IPS DF 6.9 (cell line): ENCODE data around the gene METTL13.

Experiments
- DNase-seq: peaks from one replicate; pipeline ENCODE4 v3.0.0-alpha.2; 2013; ENCODE audit warnings: low read depth, low spot score
- H3K27ac ChIP-seq: one replicate; pipeline ENCODE4 v1.5.1; 2013; ENCODE audit warnings: low read length, control low read depth
- H3K27me3 ChIP-seq: 2 replicates; pipeline ENCODE4 v1.6.1; 2013; ENCODE audit warnings: mild to moderate bottlenecking, low read length; ENCODE audit not compliant: control insufficient read depth, insufficient read depth
- H3K36me3 ChIP-seq: 2 replicates; pipeline ENCODE4 v1.6.1; 2013; ENCODE audit warnings: low read length; ENCODE audit not compliant: control insufficient read depth, insufficient read depth
- H3K4me1 ChIP-seq: 2 replicates; pipeline ENCODE4 v1.6.1; 2013; ENCODE audit warnings: low read length; ENCODE audit not compliant: control insufficient read depth, insufficient read depth
- H3K4me3 ChIP-seq: 2 replicates; pipeline ENCODE4 v1.5.1; 2013; ENCODE audit warnings: mild to moderate bottlenecking, low read length
- H3K9me3 ChIP-seq: 2 replicates; pipeline ENCODE4 v1.6.1; 2013; ENCODE audit warnings: low read length, inconsistent platforms; ENCODE audit not compliant: control insufficient read depth, insufficient read depth
- WGBS: extraction: QIAGEN DNeasy Blood & Tissue Kit; methylation state at CpG from one replicate; pipeline ENCODE4 v1.1.7; 2013; ENCODE audit warnings: mixed read lengths, missing lambda C conversion rate; ENCODE audit not compliant: insufficient read length, insufficient coverage; 5-methylcytosine and 5-hydroxymethylcytosine counted together

The METTL13 gene, protein sequence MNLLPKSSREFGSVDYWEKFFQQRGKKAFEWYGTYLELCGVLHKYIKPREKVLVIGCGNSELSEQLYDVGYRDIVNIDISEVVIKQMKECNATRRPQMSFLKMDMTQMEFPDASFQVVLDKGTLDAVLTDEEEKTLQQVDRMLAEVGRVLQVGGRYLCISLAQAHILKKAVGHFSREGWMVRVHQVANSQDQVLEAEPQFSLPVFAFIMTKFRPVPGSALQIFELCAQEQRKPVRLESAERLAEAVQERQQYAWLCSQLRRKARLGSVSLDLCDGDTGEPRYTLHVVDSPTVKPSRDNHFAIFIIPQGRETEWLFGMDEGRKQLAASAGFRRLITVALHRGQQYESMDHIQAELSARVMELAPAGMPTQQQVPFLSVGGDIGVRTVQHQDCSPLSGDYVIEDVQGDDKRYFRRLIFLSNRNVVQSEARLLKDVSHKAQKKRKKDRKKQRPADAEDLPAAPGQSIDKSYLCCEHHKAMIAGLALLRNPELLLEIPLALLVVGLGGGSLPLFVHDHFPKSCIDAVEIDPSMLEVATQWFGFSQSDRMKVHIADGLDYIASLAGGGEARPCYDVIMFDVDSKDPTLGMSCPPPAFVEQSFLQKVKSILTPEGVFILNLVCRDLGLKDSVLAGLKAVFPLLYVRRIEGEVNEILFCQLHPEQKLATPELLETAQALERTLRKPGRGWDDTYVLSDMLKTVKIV

GRCh38 chr1:171781176-171781875 lies at the start of gene METTL13:
METTL13 (plus strand) TSS chr1:171781660; CDS start chr1:171781968, 308 bp downstream.
- peak within 1 kb of the TSS; percentile 62 for H3K4me3 ChIP-seq
- H3K4me1 ChIP-seq, result no peaks in the 10 kb centered on the region; the same call in 1 of the 2 replicates
- no peaks in the 10 kb centered on the region for H3K9me3 ChIP-seq
- no peak within 1 kb of the TSS for H3K27ac ChIP-seq
- peak; percentile 98 for DNase-seq
- H3K36me3 ChIP-seq, result peaks cover 16% of the 10 kb centered on the region
- H3K27me3 ChIP-seq, result no peaks in the 10 kb centered on the region
- WGBS, result no CpG with 5 or more reads among the region's 57 CpGs

DNA sequence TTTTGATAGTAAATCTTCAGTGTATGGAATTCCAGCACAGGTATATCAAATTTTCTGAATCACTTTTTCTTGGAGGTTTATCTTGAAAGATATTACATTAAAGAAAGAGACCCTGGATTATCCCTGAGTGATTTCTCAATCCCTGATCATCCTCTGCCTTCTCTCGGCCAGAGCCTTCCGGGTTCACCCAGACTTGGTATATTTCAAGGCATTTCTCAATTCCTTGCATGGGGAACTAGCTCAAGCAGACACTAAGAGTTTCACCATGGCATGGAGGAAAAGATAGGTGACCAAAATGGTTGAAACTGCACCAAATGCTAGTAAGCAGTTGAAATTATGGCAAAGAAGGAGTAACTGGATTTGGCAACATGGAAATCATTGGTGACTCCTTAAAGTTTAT lies 45.3 kb upstream of the METTL13 start:
- H3K27ac ChIP-seq, result no peak overlapping the region
- no peaks in the 10 kb centered on the region for H3K36me3 ChIP-seq
- H3K9me3 ChIP-seq, result no peaks in the 10 kb centered on the region
- WGBS, result no CpG with 5 or more reads among the region's 2 CpGs
- H3K4me1 ChIP-seq, result no peaks in the 10 kb centered on the region
- no peaks in the 10 kb centered on the region for H3K27me3 ChIP-seq
- DNase-seq, result no peak
- no peak overlapping the region for H3K4me3 ChIP-seq

- no peak overlapping the region for H3K27ac ChIP-seq
- H3K4me3 ChIP-seq, result no peak overlapping the region
- no CpG with 5 or more reads among the region's 2 CpGs for WGBS
These were observed 42.5 kb upstream of the METTL13 start for GRCh38 chr1:171738911-171739310.

DNA sequence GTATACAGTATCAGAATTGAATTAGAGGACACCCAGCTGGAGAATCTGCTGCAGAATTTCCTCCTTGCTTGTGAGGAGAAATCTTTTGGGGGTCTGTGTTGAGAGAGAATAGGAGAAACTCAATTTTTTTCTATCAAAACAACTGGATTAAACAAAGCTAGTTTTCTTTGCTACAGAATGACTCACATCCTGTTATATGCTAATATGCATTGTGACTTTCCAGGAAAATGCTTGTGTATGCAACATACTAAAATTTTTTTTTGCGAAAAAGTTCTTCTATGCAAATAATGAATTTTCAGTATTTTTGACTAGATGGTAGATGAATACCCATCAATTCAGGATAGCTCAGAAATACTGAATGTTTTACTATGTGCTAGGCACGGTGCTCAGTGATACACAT lies 41.8 kb upstream of the METTL13 start:
- Histone ChIP-seq H3K4me1 (no peaks in the 10 kb centered on the region), H3K27ac (no peak overlapping the region), H3K4me3 (no peak overlapping the region), H3K9me3 (no peaks in the 10 kb centered on the region), H3K36me3 (no peaks in the 10 kb centered on the region), H3K27me3 (no peaks in the 10 kb centered on the region)
- WGBS, result no CpG with 5 or more reads among the region's 2 CpGs
- no peak for DNase-seq

More at GRCh38 chr1:171738911-171739310, 42.5 kb upstream of the METTL13 start:
- H3K27me3 ChIP-seq, result no peaks in the 10 kb centered on the region
- H3K4me1 ChIP-seq, result no peaks in the 10 kb centered on the region
- no peak for DNase-seq
- no peaks in the 10 kb centered on the region for H3K36me3 ChIP-seq
- H3K9me3 ChIP-seq, result no peaks in the 10 kb centered on the region

DNA sequence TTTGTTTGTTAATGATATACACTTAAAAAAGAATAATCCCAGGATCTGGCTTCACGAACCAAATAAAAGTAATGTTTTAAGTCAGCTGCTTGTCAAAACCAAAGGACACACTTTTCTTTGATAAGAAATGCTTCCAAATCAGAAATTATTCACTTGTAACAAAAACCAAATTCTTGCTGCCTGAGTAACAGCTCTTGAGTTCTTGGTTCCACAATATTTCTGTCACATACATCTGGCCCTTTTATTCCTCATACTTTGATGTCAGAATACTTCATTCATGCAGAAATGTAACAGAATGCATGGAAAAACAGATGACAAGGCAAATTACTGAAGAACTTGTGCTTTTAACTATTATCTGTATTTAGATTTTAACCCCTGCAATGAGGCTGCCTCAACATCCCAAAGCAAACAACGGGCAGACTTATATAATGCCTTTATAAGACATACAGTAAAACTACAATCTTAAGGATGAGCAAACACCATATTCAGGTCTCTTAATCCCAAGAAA lies 41.0 kb upstream of the METTL13 start:
- Histone ChIP-seq H3K9me3 (no peaks in the 10 kb centered on the region), H3K27me3 (no peaks in the 10 kb centered on the region), H3K27ac (no peak overlapping the region), H3K4me3 (no peak overlapping the region), H3K4me1 (no peaks in the 10 kb centered on the region), H3K36me3 (no peaks in the 10 kb centered on the region)
- no peak for DNase-seq
- no CpG with 5 or more reads among the region's 2 CpGs for WGBS

GRCh38 chr1:171740987-171741871 lies 40.2 kb upstream of the METTL13 start:
- no peaks in the 10 kb centered on the region for H3K27me3 ChIP-seq
- H3K36me3 ChIP-seq, result no peaks in the 10 kb centered on the region
- no peak overlapping the region for H3K27ac ChIP-seq
- H3K4me1 ChIP-seq, result no peaks in the 10 kb centered on the region
- H3K4me3 ChIP-seq, result peak overlapping the region; percentile 77; the same call in 1 of the 2 replicates
- no peaks in the 10 kb centered on the region for H3K9me3 ChIP-seq
- no CpG with 5 or more reads among the region's 28 CpGs for WGBS
- no peak for DNase-seq

DNA sequence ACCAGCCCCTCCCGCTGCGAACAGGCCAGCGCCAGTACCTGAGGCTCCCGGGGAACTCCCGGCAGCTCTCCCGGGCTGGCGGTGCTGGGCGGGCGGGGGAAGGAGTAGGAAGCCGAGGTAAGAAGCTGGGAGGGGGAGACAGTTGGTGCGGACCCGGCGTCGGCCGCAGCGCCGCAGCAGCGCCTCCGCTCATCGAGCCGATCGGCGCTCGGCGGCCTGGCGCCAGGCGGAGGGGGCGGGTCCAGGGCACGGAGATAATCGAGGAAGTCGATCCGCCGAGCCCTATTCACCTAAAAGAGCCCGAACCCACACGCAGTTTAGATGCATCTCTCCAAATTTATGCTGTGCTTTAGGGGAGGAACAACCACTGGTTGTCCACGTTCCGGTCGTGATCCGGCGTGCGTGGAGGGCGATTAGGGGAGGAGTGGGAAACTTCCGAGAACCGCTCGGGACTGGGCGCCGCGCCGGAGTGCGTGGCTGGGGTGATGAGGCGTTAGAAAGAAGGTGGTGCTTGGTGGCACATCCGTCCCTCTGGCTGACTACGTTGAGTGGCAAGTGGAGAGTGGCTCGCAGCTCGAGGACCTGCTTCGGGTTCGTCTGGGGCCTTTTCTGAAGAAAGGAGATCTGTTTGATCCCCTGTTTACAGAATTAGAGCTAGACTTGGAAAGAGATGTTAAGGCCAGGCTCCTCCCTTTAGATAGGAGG lies 39.4 kb upstream of the METTL13 start, which contains the start of gene VAMP4:
VAMP4 (minus strand) TSS at position 194 of the 705 bp plus-strand sequence. CDS start 3,651 bp downstream, outside the sequence.
- Histone ChIP-seq H3K36me3 (no peaks in the 10 kb centered on the region), H3K9me3 (no peaks in the 10 kb centered on the region), H3K27me3 (no peaks in the 10 kb centered on the region), H3K4me3 (peak within 1 kb of the TSS; percentile 77), H3K27ac (no peak within 1 kb of the TSS), H3K4me1 (no peaks in the 10 kb centered on the region)
- DNase-seq, result peak; percentile 55
- no CpG with 5 or more reads among the region's 57 CpGs for WGBS

GRCh38 chr1:171742577-171742922 lies 38.9 kb upstream of the METTL13 start:
- H3K9me3 ChIP-seq, result no peaks in the 10 kb centered on the region
- no CpG with 5 or more reads among the region's 14 CpGs for WGBS
- H3K27ac ChIP-seq, result no peak overlapping the region
- no peaks in the 10 kb centered on the region for H3K27me3 ChIP-seq
- H3K36me3 ChIP-seq, result no peaks in the 10 kb centered on the region
- no peak for DNase-seq
- H3K4me3 ChIP-seq, result peak overlapping the region; percentile 77; the same call in 1 of the 2 replicates
- H3K4me1 ChIP-seq, result no peaks in the 10 kb centered on the region

DNA sequence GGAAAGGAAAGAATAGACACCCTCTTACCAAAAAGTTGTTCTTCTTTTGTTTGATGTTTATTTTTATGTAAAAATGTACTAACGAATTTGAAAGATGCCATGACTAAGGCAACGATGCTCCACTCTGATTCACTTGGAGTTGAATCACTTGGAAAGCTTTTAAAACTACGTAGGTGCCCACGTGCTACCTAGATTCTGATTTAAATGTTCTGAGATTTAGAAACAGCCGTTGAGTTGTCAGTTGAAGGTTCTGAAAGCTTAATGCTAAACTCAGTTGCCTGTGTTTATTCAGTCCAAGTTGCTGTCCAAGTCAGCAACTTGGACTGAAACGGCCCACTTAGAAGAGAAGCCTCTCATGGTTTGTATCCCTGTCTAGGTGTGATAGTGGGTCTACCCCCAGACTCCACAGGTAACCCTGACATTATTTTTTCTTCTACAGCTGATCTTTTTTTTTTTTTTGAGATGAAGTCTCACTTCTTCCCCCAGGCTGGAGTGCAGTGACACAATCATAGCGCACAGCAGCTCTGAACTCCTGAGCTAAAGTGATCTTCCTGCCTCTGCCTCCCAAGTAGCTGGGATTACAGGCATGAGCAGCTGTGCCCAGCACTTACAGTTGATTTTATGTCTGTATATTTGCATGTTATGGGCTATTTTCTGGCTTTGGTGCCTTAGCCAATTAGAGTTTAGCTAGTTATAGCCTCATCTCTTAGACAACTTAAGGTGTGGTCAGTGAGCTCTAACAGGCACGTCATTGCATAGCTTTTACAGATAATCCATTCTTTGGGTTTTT lies 38.2 kb upstream of the METTL13 start:
- Histone ChIP-seq H3K9me3 (no peaks in the 10 kb centered on the region), H3K4me3 (no peak overlapping the region; the same call in 1 of the 2 replicates), H3K27me3 (no peaks in the 10 kb centered on the region), H3K36me3 (no peaks in the 10 kb centered on the region), H3K4me1 (no peaks in the 10 kb centered on the region), H3K27ac (no peak overlapping the region)
- no peak for DNase-seq
- no CpG with 5 or more reads among the region's 8 CpGs for WGBS
